GM21423 (cell line): ENCODE measurements around the gene STARD13.
"Not testable (repeated sequence)": the region's sequence is repeated elsewhere in the genome, so short reads cannot be mapped to it uniquely, and the experiment has no call there.

Source experiments
- ATAC-seq: cut with Tn5 transposase; IDR thresholded peaks from one replicate; pipeline ENCODE4 v1.9.1; 2021; ENCODE audit warnings: mild to moderate bottlenecking, moderate library complexity; ENCODE audit not compliant: unreplicated experiment

Gene STARD13

DNA sequence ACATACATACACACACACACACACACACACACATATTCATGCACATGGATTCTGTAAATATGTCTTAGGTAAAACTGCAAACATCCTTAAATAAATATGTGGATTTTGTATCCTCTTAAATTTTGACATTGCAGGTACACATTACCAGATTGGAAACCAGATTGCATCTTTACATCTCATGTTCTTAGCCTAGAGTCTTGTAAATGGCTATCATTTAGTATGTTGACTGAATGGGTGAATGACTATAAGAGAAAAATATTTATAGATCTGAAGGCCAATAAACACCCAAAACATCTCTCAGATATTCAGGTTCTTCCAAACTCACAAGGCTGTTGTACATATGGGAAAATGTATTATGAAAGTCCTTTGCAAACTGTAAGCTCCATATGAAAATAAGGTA is 104.3 kb downstream of the STARD13 start:
- ATAC-seq, result no peak

DNA sequence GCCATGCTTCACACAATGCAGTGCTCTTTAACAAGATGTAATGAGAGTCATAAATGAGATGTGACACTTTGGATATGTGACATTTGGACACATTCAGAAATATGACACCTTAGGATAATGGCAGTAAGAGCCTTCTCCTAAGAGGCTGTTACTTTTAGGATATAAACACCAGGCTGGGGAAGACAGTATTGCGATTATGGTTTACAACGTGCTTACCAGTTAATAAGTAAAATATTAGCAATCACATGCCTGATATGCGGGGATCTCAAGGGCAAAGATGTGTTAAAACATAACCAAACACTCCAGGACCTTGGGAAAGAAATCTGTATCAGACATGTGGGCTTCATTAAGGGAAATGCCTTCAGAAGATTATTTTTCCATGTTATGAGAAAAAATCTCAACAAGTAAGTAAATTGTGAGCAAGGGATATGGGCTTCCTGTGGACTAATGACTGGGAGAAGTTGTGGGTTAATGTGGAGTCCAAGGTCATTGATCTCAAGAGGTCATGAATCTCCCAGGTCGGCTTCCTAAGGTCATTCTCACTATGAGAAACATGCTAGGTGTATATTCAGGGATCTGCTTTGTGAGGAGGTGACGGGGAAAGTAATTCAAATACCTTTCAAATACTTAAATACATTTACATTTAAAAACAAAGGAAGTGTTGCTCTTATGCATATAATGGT is 105.3 kb downstream of the STARD13 start:
- no peak for ATAC-seq

DNA sequence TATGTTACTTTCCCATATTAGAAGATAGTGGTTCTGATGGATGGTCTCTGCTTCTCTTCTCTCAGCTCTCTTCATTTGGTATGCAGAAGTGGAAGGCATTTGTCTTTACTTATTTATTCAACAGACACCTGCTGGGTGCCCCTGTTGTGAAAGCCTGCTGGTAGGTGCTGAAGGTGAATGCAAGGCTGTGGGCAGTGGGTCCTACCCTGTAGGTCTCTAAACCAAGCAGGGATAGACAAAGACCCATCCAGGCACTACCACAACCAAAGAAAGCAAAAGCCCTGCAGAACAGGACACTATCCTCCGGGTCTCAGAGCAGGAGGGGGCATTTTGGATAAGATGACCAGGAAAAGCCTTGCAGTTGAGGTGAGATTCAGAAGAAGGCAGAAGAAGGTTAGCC is 106.1 kb downstream of the STARD13 start:
- ATAC-seq, result no peak

DNA sequence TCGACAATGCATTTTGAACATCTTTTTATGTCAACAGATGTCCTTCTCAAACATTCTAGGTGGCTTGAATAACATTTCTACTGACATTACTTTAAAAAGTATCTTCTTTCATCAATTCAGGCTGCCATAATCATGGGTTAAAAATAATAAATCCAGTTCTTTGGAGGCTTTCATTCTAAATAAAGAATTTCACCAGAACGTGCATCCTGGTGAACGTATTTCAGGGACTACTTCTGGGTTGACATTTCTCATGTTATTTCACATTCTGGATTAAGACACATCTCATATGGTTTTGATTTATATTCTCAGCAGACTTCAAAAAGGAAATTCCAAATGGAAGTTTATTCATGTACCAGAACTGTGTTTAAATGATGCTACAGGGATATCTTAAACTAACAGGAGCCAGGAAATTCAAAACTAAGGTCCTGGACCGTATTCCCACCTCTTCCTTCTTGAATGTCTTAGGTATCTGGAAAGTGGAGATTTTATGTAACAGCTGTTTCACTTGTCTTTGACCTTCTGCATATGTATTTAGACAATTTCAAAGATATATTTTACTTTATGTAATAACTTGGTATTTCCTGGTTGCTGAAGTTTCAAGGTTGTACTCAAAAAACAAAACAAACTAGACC is 107.2 kb downstream of the STARD13 start:
- ATAC-seq, result no peak

DNA sequence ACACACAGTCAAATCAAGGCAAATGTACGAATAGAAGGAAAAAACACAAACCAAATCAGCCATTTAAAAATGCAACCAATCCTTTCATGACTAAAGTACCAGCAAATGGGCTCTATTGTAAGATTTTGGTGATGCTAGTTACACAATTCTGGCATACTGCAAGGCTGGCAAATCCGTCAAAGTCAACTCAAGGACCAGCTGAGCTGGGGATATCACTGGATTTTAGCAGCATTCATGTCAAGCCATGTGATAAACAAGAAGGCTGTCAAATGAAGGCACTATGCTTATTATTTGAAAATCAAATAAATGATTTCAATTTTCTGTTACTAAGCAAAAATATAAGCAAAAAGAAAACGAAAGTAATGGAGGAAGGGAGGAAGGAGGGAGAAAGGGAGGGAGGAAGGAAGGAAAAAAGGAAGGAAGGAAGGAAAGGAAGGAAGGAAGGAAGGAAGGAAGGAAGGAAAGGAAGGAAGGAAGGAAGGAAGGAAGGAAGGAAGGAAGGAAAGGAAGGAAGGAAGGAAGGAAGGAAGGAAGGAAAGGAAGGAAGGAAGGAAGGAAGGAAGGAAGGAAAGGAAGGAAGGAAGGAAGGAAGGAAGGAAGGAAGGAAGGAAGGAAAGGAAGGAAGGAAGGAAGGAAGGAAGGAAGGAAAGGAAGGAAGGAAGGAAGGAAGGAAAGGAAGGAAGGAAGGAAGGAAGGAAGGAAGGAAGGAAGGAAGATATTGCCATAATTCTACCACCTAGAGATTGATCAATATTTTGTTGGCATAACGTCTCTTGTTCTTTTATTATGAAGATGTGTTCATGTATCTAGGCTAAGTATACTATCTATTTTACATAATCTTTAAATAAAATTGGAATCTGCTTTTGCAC is 108.0 kb downstream of the STARD13 start:
- not testable (repeated sequence) for ATAC-seq

DNA sequence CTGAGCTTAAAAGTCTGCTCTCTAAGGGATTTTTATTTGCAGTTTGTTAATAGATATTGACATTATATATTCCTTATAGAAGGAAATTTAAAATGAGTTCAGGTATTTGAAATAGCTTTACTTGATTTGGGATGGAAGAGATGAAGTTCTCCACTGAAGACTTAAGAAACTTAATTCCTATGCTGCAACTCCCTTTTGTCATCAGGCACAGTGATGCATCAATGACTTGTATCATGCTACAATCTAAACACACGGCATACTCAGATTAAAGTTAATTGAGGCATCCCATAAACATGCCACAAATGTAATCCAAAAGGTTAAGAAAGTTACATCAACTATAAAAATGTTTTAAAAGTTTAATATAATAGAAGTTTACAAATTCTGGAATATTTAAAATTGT is 109.0 kb downstream of the STARD13 start:
- ATAC-seq, result no peak

DNA sequence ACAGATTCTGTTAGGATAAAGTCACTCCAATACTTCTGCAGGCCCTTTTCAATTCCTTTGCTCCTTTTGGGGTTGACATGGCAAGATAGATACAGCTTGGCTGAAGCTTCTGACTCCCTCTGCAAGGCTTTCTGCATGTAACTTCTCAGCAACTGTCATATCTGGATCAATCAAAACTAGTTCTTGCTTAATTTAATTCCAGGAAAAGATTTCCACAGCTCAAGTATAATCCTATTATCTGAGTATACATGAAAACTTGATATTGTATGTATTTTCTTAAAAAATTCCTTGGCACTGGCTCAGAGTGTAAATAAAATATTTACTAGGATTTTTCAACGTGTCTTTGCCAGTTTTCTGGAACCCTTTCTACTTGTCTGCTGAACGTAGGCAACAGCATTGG is 109.6 kb downstream of the STARD13 start:
- no peak for ATAC-seq

DNA sequence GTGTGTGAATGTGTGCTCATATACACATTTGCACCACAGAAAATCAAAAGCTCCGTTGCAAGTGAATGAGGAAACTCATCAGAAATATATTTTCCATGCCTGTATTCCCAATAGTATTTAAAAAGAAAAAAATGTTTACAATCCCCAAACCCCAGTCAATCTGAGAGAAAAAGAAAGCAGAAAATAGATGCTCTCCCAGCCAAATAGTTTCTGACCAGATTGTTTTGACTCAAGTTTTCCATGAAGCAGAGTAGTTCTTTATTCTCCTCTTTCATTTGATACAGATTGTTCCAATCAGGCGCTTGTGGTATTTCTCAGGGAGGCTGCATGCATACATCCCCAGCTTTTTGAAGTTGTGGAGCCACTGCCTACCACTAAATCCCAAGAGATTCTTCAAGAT is 110.6 kb downstream of the STARD13 start:
- ATAC-seq, result no peak

DNA sequence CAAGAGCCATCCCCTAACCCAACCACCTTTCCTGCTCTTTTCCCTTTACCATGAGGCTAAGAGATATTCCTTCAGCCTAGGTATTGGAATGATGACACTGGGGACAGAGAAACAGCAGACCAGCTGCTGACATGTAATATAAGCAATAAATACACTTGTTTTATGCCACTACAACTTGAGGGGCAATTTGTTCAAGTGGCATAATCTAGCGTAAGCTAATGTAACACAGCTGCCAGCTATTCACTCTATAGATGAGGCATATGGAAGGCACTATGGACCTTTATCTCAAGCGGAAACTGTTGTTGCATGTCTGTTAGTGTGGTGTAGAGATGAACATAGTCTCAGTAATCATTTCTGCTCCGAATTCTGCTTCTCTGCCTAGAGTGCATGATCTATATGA is 111.1 kb downstream of the STARD13 start:
- ATAC-seq, result no peak

DNA sequence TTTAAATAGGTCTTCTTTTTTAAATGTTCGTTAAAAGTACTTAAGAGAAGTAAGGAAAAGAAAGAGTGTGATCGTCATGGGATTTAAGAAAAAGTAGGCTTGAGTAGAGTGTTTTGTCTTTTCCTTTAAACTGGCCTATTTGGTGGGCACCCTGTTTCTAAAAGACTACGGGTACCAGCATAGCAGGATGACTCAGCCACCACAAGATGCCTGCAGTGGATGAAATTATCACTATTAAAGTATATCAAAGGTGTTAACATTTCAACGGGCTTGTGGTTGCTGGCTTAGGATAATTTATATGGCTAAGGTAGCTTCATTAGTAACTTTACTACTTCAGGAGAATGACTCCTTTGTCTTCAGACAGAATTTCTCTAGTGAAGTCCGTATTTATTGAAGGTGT is 112.6 kb downstream of the STARD13 start:
- no peak for ATAC-seq

DNA sequence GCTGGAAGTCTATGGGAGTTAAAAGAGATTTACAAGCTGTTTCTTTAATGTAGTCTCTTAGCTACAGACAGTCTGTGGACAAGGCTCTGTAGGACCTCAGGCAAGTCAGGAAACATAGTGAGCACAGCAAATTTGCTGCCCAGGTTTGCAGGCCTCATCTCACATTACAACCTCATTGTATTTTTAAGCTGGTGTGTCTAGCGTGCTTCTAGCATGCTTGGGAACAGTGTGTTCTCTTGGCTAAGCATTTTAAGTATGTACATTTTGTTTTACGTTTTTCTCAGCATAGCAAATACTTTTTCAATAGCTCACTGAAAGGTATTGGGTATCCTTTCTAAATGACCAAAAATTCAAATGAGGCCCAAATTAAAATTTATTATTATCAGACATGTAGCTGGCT is 113.2 kb downstream of the STARD13 start:
- ATAC-seq, result no peak

DNA sequence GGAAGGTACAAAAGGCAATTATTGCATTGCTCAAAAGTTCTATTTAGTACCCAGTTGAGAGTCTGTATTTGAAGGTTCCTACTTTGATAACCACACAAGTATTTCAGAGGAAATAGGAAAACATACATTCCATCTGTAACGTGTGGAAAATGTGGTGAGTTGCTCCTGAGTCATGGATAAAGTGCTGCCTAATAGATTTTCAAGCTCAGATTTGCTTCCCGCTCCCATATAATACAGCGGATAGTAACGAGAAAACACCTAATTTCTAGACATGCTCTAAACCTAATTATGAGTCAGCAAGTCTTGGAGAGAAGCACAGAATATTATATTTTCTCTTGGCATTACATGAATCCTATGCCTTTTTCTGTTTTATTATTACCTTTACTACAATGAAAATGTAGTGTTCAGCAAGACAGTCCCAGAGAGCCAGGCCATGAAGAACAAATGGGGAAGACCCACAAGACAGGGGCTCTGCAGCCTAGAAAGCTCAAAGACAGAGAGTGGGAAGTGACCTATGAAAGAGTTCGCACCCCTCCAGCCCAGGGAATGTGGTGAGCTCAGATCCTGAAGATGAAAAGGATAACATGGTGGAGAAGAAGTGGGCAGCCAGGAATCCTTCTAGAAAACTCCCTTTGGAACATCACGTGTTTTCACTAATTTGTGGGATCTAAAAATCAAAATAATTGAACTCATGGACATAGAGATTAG is 116.1 kb downstream of the STARD13 start:
- no peak for ATAC-seq

DNA sequence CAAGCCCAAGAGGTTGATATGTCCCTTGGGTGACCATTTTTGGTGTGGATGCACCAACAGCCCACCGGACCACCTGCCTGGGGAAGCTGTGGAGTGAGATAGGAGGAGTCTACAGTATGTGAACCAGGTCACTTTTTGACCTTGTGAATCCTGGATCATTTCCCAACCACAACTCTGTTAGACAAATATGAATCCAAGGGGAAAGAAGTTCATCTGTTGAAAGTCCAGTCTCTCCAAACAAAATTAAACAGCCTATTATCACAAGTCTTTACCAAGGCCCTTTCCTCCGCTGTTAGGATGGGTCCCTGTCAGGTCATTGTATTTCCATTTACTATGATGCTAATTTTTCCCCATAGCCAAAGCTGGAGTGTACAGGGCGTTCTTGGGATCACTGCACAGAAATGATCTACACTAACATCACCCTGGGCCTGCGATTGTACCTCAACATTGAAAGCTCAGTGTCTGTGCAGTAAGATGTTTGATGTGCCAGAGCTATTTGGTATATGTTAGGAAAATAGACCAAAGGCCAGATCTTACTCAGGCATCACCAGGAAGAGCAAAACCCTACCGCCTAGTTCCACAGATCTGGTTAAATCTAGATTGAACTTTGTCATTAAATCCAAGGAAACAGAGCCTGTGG is 117.1 kb downstream of the STARD13 start:
- ATAC-seq, result no peak

DNA sequence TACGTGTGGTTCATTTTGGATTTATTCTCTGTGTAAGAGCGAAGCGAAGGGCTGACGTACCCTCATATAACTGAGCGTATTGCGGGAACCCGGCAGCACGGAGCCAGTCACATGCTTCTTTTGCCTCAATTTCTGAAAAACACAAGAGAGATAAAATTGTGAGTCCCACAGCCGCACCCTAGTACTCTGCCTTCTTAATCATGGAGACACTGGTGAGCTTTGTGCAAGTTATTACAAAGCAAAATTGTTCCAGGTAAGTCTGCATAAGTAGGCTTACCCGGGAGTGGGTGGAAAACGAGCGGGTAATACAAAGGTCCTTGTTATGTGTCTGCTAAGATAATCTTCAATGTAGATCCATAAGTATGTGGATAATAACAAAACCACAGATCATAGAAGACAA is 118.1 kb downstream of the STARD13 start:
- no peak for ATAC-seq

DNA sequence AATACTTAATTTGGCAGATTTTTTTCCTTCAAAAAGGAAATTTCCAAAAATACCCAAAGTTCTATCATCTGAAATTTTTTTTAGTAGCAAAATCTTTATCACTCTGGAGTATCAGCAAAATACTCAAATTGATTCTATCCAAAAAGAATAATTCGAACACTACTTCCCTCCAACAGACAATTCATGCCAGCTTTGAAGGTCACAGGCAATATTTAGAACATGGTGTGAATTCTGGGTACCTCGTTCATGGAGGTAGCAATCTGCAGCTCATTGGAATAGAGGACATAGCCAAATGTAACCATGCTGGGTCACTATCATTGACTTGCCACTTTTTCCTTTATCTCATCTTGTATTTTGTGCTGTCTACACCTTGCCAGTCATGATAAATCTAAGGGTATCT is 119.8 kb downstream of the STARD13 start:
- no peak for ATAC-seq

DNA sequence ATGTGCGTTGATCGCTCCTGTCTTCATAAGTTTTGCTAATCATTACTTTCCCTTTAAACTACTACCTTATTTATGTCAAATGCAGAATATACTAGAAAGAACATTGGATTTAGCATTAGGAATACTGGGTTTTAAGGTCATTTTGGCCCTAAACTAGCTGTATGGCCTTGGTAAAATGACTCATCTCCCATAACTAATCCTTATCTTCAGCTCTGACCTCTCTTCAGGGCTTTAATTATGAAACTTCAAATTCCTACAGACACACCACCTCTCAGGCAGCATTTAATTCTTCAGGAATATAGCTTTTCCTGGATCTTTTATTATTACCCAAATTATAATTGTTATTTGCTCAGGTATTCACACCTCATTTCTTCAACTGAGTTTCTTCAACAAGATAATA is 121.2 kb downstream of the STARD13 start:
- no peak for ATAC-seq

DNA sequence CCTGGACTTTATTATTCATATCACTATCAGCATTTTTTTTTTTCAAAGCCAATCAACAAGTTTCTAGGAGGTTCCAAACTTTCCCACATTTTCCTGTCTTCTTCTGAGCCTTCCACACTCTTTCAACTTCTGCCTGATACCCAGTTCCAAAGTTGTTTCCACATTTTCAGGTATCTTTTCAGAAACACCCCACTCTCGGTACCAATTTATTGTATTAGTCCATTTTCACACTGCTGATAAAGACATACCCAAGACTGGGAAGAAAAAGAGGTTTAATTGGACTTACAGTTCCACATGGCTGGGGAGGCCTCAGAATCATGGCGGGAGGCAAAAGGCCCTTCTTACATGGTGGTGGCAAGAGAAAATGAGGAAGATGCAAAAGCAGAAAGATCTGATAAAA is 122.8 kb downstream of the STARD13 start:
- not testable (repeated sequence) for ATAC-seq

DNA sequence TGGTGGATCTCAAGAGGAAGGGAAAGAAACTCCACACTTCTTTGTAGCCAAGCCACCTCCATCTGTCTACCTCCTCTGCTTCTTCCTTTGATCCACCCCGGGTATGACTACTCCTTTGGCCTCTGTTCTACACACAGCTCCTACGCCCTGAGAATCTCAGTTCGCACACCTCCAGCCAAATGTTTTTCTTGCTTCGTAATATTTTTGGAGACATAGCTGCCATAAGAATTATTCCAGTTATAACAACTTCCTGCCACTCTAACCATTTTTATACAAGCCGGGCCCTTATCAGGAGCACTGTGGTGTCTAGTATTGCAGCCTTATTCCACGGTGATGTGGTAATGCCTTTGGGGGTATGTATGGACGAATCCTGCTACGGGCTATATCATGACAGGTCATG is 126.7 kb downstream of the STARD13 start:
- no peak for ATAC-seq

DNA sequence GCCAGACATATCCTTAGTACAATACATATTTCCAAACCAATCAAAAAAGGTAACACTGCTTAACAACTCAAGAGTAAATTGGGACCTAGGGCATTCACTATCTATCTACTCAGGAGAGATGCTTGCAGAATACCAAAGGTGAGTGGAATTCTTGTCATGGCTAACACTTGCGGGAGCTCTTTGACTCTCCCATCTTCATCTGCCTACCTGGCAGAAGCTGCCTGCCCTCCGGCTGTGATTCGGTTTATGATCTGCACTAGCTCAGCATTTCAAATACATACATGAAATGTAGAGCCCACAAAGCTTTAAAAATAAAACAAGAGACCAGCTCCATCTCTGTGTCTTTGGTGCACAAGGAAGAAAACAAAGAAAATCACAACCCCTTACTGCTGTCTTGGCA is 127.3 kb downstream of the STARD13 start:
- ATAC-seq, result no peak

DNA sequence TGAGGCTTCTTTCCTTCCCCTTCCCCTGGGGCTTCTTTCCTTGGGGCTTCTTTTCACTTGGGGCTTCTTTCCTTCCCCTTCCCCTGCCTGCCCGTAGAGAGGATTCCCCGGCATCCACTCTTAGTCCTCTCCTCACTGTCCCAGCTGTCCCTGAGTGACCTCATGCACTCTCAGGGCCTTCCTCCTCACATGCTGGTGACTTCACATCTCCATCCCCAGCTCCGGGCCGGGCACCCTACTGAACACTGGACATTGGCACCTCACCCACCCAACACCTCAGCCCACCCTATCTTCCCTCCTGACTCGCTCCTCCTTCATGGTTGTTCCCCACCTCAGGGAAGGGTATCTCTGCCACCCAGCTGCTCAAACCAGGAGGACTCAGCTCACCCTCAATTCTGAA is 130.6 kb downstream of the STARD13 start:
- no peak for ATAC-seq
